GM19240 (cell line): ENCODE data around the gene CAMK4.
A peak's percentile ranks its signal among the peaks of the same experiment; 100 is the strongest.
"Not testable (repeated sequence)": the region's sequence is repeated elsewhere in the genome, so short reads cannot be mapped to it uniquely, and the experiment has no call there.

Experiments used
- DNase-seq: peaks from one replicate; pipeline ENCODE4 v3.0.0; 2011; ENCODE audit warnings: low spot score; ENCODE audit not compliant: insufficient read length

CAMK4 gene

GRCh38 chr5:111379391-111379816 lies 155.2 kb downstream of the CAMK4 start:
- no peak for DNase-seq

GRCh38 chr5:111383288-111383970 lies 159.2 kb downstream of the CAMK4 start:
- no peak for DNase-seq

- no peak for DNase-seq
These were observed 160.0 kb downstream of the CAMK4 start for GRCh38 chr5:111384220-111384619.

DNA sequence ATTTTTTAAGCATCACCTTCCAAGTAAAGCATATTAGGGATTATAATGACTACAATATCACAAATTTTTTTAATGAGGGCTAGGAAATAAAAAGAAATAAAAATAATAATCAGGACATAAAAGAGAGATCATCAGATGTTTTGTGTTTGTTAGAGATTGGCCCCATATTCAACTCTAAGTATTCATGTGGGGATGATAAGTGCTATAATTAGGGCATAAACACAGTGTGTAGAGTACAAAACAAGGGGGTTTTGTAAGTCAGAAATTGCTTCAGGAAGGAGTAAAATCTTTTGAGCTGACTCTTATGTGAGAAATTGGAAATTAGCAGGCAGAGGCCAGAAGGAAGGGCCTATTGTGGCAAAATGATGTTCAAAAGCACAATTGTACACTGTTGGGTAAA lies 160.9 kb downstream of the CAMK4 start:
- DNase-seq, result no peak

- no peak for DNase-seq
These were observed 162.0 kb downstream of the CAMK4 start for GRCh38 chr5:111385970-111386831.

DNA sequence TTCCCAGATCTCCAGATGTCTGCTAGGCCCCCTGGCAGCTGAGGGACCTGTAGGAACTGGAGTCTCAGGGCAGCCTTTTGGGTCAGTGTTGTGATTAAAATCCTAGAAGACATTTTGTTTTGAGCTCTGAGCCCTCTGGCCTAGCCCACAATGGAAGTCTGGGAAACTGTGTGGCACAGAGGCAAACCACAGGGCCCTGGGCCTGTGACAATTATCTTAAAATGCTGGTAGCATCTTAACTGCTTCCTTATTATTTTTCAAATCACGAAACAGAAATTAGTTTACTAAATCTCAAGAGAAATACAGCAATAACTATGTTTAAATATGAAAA lies 162.6 kb downstream of the CAMK4 start:
- DNase-seq, result no peak

- DNase-seq, result no peak
These were observed 163.2 kb downstream of the CAMK4 start for GRCh38 chr5:111387361-111387760.

DNA sequence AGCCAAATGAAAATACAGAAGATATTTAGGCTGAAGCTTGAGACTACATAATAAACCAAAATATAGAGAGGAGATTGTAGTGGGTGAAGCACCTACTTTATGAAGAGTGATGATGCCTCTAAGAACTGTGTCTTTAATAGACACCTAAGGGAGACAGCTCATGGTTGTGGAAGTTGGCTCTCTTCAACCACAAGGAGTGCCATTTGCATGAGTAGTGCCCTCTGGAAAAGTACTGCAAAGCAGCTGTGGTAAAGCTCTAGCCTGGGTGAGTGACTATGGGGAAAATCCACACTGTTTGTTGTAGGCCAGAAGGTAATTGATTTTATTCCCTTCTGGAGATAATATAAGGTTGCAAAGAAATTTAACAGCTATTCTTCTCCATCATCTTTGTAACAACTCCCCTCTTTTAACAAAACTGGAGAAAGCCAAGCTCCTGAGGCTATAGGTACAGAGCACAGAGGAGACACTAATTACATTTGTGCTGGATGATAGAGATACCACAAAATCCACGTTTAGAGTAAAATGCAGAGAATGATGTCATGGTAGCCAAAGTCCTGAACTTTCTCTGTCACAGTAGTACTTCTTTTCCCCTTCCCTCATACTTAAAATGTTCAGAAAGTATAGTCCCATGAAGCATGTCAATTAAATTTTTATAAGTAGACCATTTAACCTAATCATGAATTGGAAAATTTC lies 165.4 kb downstream of the CAMK4 start:
- DNase-seq, result no peak

DNA sequence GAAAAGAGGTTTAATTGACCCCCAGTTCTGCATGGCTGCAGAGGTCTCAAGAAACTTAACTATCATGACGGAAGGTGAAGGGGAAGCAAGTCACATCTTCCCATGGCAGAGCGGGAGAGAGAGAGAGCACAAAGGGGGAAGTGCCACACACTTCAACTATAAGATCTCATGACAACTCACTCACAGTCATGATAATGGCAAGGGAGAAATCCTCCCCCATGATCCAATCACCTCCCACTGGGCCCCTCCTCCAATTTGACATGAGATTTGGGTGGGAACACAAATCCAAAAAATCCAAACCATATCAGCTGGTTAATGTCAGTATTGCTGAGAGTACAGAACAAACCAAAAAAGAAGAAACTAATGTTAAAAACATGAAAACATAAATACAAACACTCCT lies 168.0 kb downstream of the CAMK4 start:
- DNase-seq, result no peak

DNA sequence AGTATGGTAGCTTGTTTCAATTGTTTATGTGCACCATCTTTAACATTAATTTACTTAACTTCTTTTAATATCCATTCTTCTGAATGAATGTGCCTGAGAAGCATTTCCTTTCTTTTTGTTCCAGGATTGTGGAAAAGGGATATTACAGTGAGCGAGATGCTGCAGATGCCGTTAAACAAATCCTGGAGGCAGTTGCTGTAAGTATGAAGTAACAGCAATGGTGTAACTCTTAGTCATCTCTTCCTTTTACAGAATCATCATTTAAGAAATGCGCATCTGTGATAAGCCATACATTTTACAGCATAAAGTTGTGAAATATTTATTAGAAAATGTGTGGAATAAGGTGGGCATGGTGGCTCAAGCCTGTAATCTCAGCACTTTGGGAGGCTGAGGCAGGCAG lies 170.4 kb downstream of the CAMK4 start:
- DNase-seq, result no peak

DNA sequence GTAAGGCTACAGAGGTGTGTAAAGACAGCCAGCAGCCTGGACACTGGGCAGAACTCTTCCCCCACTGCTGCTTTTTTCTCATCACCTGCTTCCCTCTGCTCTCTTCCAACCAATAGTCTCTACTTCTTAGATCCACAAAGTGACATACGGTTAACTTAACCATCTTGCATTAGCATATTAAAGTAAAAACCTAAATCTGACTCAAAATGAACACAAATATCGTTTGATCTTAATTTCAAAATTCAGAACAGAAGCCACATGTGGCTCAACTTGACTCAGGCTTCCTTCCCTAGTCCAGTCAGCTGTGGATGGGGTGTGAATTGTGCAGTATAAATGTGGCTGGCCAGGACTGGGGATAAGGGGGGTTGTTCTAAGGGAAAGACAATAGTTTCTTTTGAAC lies 173.8 kb downstream of the CAMK4 start:
- no peak for DNase-seq

GRCh38 chr5:111399113-111399512 lies 174.9 kb downstream of the CAMK4 start:
- DNase-seq, result no peak

DNA sequence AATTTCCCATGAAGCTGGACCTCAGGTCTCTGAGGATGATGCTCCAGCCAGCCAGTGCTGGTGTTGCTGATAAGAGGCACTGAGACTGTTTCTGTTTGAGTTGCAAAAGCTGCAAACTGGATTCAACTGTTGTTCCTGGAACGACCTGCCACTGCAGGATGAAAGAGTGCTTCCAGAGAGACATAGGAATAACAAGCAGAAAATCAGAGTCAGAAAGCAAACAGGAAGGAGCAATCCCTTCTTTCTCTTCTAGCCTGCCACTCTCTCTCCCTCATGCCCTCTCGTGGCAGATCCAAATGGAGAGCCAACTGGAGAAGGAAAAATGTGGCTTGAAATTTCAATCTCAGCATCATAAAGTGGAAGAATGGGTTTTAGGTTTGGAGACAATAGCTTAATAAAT lies 177.7 kb downstream of the CAMK4 start:
- DNase-seq, result no peak

GRCh38 chr5:111404270-111404769 lies 180.1 kb downstream of the CAMK4 start:
- no peak for DNase-seq

DNA sequence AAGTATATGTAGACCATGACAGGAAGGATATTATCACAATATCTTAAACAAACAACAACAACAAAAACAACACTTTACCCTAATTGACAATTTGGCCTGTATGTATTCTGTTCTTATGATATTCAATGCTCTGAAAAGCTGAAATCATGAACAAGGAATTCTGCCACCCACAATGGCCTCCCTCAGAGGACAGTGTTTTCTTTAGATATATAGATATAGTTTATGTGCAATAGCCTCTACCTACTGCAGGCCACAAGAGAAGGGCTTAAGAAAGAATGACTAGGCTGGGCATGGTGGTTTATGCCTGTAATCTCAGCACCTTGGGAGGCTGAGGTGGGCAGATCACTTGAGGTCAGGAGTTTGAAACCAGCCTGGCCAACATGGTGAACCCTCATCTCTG lies 183.4 kb downstream of the CAMK4 start:
- DNase-seq, result no peak

- no peak for DNase-seq
These were observed 184.6 kb downstream of the CAMK4 start for GRCh38 chr5:111408817-111409216.

GRCh38 chr5:111409266-111409665 lies 185.1 kb downstream of the CAMK4 start:
- DNase-seq, result not testable (repeated sequence)

DNA sequence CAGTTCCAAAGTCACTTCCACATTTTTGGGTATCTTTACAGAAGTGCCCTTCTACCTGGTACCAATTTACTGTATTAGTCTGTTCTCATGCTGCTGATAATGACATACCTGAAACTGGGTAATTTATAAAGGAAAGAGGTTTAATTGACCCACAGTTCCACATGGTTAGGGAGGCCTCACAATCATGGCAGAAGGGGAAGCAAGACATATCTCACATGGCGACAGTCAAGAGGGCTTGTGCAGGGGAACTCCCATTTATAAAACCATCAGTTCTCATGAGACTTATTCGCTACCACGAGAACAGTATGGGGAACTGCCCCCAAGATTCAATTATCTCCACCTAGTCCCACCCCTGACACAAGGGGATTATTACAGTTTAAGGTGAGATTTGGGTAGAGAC lies 185.9 kb downstream of the CAMK4 start:
- DNase-seq, result not testable (repeated sequence)

- no peak for DNase-seq
These were observed 187.1 kb downstream of the CAMK4 start for GRCh38 chr5:111411301-111411700.

- no peak for DNase-seq
These were observed 188.4 kb downstream of the CAMK4 start for GRCh38 chr5:111412593-111412992.

DNA sequence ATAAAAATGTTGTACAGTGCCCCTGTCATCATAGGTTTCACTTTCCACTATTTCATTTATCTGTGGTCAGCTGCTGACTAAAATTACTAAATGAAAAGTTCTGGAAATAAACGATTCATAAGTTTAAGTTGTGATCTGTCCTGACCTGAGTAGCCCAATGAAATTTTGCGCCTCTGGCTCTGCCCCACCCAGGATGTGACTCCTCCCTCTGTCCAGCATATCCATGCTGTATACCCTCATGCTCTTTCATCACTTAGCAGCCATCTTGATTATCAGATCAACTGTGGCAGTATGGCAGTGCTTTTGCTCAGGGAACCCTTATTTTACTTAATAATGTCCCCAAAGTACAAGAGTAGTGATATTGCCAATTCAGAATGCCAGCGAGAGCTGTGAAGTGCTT lies 190.9 kb downstream of the CAMK4 start:
- DNase-seq, result no peak

DNA sequence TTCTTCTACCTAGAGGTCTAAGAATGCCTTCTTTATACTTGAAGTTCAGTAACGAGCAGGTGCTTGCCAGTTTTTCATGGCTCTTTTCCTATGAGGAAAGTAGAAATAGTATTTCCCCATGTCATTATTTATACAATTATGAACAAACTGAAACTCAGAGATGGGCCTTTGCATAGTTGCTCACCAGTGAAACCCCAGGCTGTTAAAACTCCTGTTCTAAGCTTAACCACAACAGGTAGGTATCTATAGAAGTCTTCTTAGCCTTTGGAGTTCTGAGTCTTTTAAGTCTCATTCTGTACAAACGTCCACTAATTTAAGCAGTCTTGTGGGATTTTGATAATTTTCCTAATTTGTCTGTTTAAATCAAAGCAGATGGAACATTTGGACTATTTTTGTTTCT lies 198.1 kb downstream of the CAMK4 start:
- peak; percentile 15 for DNase-seq
